Natural killer cell treated with Interleukin-12 subunit alpha and Interleukin-12 subunit beta and Interleukin-15 and Interleukin-18, amount 100 ng/mL, for 72 hours (primary cell): ENCODE data around the gene DYRK3. TPM values are rescaled to one million over a fixed set of nuclear protein-coding genes. Genes with fewer than 3 reads are reported as not detected.

Experiments
- ATAC-seq, 2 donors: fragments of 150-1000 bp; cut with Tn5 transposase in 1 of 2; sonication (Bioruptor Pico), chemical (Tn5 transposase) in 1 of 2; 2 replicates each; pipeline ENCODE4 v1.10.0; 2021
- DNase-seq: peaks from one replicate; pipeline ENCODE4 v3.0.0; 2022; ENCODE audit warnings: low spot score
- H3K27ac Mint-ChIP-seq, 2 donors: 1 replicate in 1 of 2; 2 replicates in 1 of 2; pipeline ENCODE4 v1.8.0; 2022; ENCODE audit warnings: mixed read lengths in 2 of 2, mild to moderate bottlenecking in 1 of 2, moderate library complexity in 1 of 2
- H3K27me3 Mint-ChIP-seq, 2 donors: 1 replicate in 1 of 2; 2 replicates in 1 of 2; pipeline ENCODE4 v1.8.0; 2022; ENCODE audit warnings: mixed read lengths in 2 of 2
- H3K36me3 Mint-ChIP-seq: one replicate; pipeline ENCODE4 v1.8.0; 2022; ENCODE audit warnings: mixed read lengths
- H3K4me1 Mint-ChIP-seq, 2 donors: 1 replicate in 1 of 2; 2 replicates in 1 of 2; pipeline ENCODE4 v1.8.0; 2022; ENCODE audit warnings: low read depth in 2 of 2, mixed read lengths in 2 of 2, mild to moderate bottlenecking in 1 of 2
- H3K4me3 Mint-ChIP-seq: one replicate; pipeline ENCODE4 v1.8.0; 2022; ENCODE audit warnings: mixed read lengths
- H3K9me3 Mint-ChIP-seq: 2 replicates; pipeline ENCODE4 v1.8.0; 2022; ENCODE audit warnings: mixed read lengths
- total RNA-seq, 2 donors: library from RNA; stranded (reverse); gene quantifications; one replicate each; pipeline ENCODE4 v1.2.3, GENCODE V29; 2022

DYRK3 gene
- total RNA-seq, 2 donors from 2014 or later: 5.6 to 8.8 TPM

- no peaks in the 10 kb centered on the region for H3K27me3 Mint-ChIP-seq
- peak; percentile 62 to 66 for ATAC-seq
- H3K9me3 Mint-ChIP-seq: no peaks in the 10 kb centered on the region
- no peaks in the 10 kb centered on the region for H3K36me3 Mint-ChIP-seq
- peak; percentile 77 for DNase-seq
- H3K27ac Mint-ChIP-seq: peak overlapping the region; percentile 76 to 95
- peaks cover 34 to 48% of the 10 kb centered on the region in 2 donors for H3K4me1 Mint-ChIP-seq
- H3K4me3 Mint-ChIP-seq: peak overlapping the region; percentile 92
Measured at GRCh38 chr1:206685769-206686477, 50.6 kb downstream of the DYRK3 start.

- ATAC-seq (peak in 1 of 2 donors; percentile 14), DNase-seq (no peak)
- Mint-ChIP-seq H3K4me3 (peak overlapping the region; percentile 92), H3K27me3 (no peaks in the 10 kb centered on the region), H3K9me3 (no peaks in the 10 kb centered on the region), H3K36me3 (no peaks in the 10 kb centered on the region), H3K27ac (peak overlapping the region; percentile 76 to 95), H3K4me1 (peaks cover 41 to 54% of the 10 kb centered on the region in 2 donors)
Measured at GRCh38 chr1:206686478-206687249, 51.3 kb downstream of the DYRK3 start.

- H3K4me3 Mint-ChIP-seq: peak overlapping the region; percentile 92
- DNase-seq: no peak
- H3K9me3 Mint-ChIP-seq: no peaks in the 10 kb centered on the region
- H3K27me3 Mint-ChIP-seq: no peaks in the 10 kb centered on the region
- ATAC-seq: no peak
- H3K36me3 Mint-ChIP-seq: no peaks in the 10 kb centered on the region
- peaks cover 48 to 62% of the 10 kb centered on the region in 2 donors for H3K4me1 Mint-ChIP-seq
- peak overlapping the region; percentile 76 to 95 for H3K27ac Mint-ChIP-seq
Measured at GRCh38 chr1:206687251-206687914, 52.0 kb downstream of the DYRK3 start.

GRCh38 chr1:206687915-206688442 is 52.6 kb downstream of the DYRK3 start:
- DNase-seq: no peak
- peak overlapping the region; percentile 31 to 95 for H3K27ac Mint-ChIP-seq
- H3K4me3 Mint-ChIP-seq: peak overlapping the region; percentile 92
- no peaks in the 10 kb centered on the region for H3K36me3 Mint-ChIP-seq
- peaks cover 54 to 67% of the 10 kb centered on the region in 2 donors for H3K4me1 Mint-ChIP-seq
- ATAC-seq: no peak
- H3K9me3 Mint-ChIP-seq: no peaks in the 10 kb centered on the region
- no peaks in the 10 kb centered on the region for H3K27me3 Mint-ChIP-seq

GRCh38 chr1:206690516-206690915 is 55.2 kb downstream of the DYRK3 start:
- H3K4me3 Mint-ChIP-seq: no peak overlapping the region
- ATAC-seq: no peak
- peaks cover 77 to 83% of the 10 kb centered on the region in 2 donors for H3K4me1 Mint-ChIP-seq
- H3K9me3 Mint-ChIP-seq: no peaks in the 10 kb centered on the region
- H3K27me3 Mint-ChIP-seq: no peaks in the 10 kb centered on the region
- no peaks in the 10 kb centered on the region for H3K36me3 Mint-ChIP-seq
- H3K27ac Mint-ChIP-seq: peak overlapping the region in 1 of 2 donors; percentile 22
- no peak for DNase-seq

GRCh38 chr1:206691604-206692003 is 56.3 kb downstream of the DYRK3 start:
- Mint-ChIP-seq H3K27me3 (no peaks in the 10 kb centered on the region), H3K27ac (peak overlapping the region; percentile 64 to 67), H3K4me3 (peak overlapping the region; percentile 71), H3K4me1 (peaks cover 82 to 89% of the 10 kb centered on the region in 2 donors), H3K9me3 (no peaks in the 10 kb centered on the region), H3K36me3 (no peaks in the 10 kb centered on the region)
- DNase-seq (no peak), ATAC-seq (no peak)

- DNase-seq: no peak
- no peaks in the 10 kb centered on the region for H3K36me3 Mint-ChIP-seq
- H3K4me3 Mint-ChIP-seq: peak overlapping the region; percentile 71
- H3K27me3 Mint-ChIP-seq: no peaks in the 10 kb centered on the region
- H3K9me3 Mint-ChIP-seq: no peaks in the 10 kb centered on the region
- H3K4me1 Mint-ChIP-seq: peaks cover 78 to 85% of the 10 kb centered on the region in 2 donors
- ATAC-seq: peak; percentile 56 to 59
- peak overlapping the region; percentile 64 to 67 for H3K27ac Mint-ChIP-seq
Measured at GRCh38 chr1:206693029-206693428, 57.7 kb downstream of the DYRK3 start.

GRCh38 chr1:206693592-206693991 is 58.3 kb downstream of the DYRK3 start:
- H3K36me3 Mint-ChIP-seq: no peaks in the 10 kb centered on the region
- peak overlapping the region; percentile 71 for H3K4me3 Mint-ChIP-seq
- DNase-seq (no peak), ATAC-seq (peak; percentile 74 to 76)
- H3K27me3 Mint-ChIP-seq: no peaks in the 10 kb centered on the region
- H3K9me3 Mint-ChIP-seq: no peaks in the 10 kb centered on the region
- H3K27ac Mint-ChIP-seq: peak overlapping the region; percentile 64 to 67
- peaks cover 76 to 84% of the 10 kb centered on the region in 2 donors for H3K4me1 Mint-ChIP-seq

GRCh38 chr1:206694171-206695124 is 59.1 kb downstream of the DYRK3 start:
- ATAC-seq: no peak
- Mint-ChIP-seq H3K27ac (peak overlapping the region; percentile 64 to 67), H3K9me3 (no peaks in the 10 kb centered on the region), H3K4me1 (peaks cover 84 to 85% of the 10 kb centered on the region in 2 donors), H3K4me3 (no peak overlapping the region), H3K27me3 (no peaks in the 10 kb centered on the region), H3K36me3 (no peaks in the 10 kb centered on the region)
- no peak for DNase-seq

GRCh38 chr1:206695733-206696132 is 60.4 kb downstream of the DYRK3 start:
- no peaks in the 10 kb centered on the region for H3K9me3 Mint-ChIP-seq
- no peaks in the 10 kb centered on the region for H3K36me3 Mint-ChIP-seq
- ATAC-seq (no peak), DNase-seq (no peak)
- H3K4me1 Mint-ChIP-seq: peaks cover 85 to 87% of the 10 kb centered on the region in 2 donors
- no peaks in the 10 kb centered on the region for H3K27me3 Mint-ChIP-seq
- H3K27ac Mint-ChIP-seq: peak overlapping the region; percentile 31 to 42
- no peak overlapping the region for H3K4me3 Mint-ChIP-seq

- Mint-ChIP-seq H3K4me1 (peaks cover 82 to 84% of the 10 kb centered on the region in 2 donors), H3K27me3 (no peaks in the 10 kb centered on the region), H3K9me3 (no peaks in the 10 kb centered on the region), H3K27ac (peak overlapping the region; percentile 31 to 83), H3K4me3 (peak overlapping the region; percentile 1), H3K36me3 (no peaks in the 10 kb centered on the region)
- no peak for DNase-seq
- no peak for ATAC-seq
Measured at GRCh38 chr1:206696812-206697585, 61.7 kb downstream of the DYRK3 start.

GRCh38 chr1:206698011-206698410 is 62.7 kb downstream of the DYRK3 start:
- DNase-seq (no peak), ATAC-seq (no peak)
- Mint-ChIP-seq H3K27ac (peak overlapping the region; percentile 83 to 86), H3K4me1 (peaks cover 82 to 84% of the 10 kb centered on the region in 2 donors), H3K27me3 (no peaks in the 10 kb centered on the region), H3K9me3 (no peaks in the 10 kb centered on the region), H3K4me3 (no peak overlapping the region), H3K36me3 (no peaks in the 10 kb centered on the region)
